Fibroblast of lung (primary cell): ENCODE data around the gene LUC7L3.

ENCODE experiments used
- EZH2 ChIP-seq: IDR thresholded peaks from 2 replicates; pipeline ENCODE4 v1.5.1; 2012; ENCODE audit warnings: low read length, control low read depth, mild to moderate bottlenecking; ENCODE audit errors: missing control alignments
- TF ChIP-seq, protein P1 (sequence below), 2 donors: IDR thresholded peaks in 1 of 2; conservative IDR thresholded peaks in 1 of 2; 1 replicate in 1 of 2; 2 replicates in 1 of 2; pipeline ENCODE4 v1.5.1; 2011 to 2012; ENCODE audit warnings: low read length in 2 of 2, control low read depth in 1 of 2, inconsistent platforms in 1 of 2, low read depth in 1 of 2, mild to moderate bottlenecking in 1 of 2

DNA sequence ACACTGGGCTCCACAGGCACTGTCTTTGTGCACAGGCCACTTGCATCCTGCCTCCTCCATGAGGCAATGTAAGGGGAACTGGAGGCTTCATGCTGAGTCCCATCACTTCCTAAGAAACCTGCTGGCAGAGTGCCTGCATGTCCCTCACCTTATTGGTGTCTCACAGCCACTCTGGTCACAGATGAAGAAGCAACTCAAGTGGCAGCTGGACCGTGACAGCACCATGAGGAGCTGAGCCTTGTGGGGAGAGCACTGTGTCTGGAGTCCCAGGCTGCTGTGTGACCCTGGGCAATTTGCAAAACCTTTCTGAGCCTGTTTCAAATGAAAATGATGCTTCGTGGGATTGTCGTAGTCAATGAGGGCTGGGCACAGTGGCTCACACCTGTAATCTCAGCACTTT lies 31.2 kb upstream of the LUC7L3 start:
- TF ChIP-seq, protein P1, sequence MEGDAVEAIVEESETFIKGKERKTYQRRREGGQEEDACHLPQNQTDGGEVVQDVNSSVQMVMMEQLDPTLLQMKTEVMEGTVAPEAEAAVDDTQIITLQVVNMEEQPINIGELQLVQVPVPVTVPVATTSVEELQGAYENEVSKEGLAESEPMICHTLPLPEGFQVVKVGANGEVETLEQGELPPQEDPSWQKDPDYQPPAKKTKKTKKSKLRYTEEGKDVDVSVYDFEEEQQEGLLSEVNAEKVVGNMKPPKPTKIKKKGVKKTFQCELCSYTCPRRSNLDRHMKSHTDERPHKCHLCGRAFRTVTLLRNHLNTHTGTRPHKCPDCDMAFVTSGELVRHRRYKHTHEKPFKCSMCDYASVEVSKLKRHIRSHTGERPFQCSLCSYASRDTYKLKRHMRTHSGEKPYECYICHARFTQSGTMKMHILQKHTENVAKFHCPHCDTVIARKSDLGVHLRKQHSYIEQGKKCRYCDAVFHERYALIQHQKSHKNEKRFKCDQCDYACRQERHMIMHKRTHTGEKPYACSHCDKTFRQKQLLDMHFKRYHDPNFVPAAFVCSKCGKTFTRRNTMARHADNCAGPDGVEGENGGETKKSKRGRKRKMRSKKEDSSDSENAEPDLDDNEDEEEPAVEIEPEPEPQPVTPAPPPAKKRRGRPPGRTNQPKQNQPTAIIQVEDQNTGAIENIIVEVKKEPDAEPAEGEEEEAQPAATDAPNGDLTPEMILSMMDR (conservative IDR thresholded peaks at IDR 0.05 in 1 of 2, IDR thresholded peaks at IDR 0.05 in 1 of 2; ENCODE audit: low read depth in 1 of 2, low read length in 2 of 2), result no peak
- TF ChIP-seq EZH2, result no peak
